Measurements from ENCODE around the gene THNSL1. TPM values are rescaled to one million over a fixed set of nuclear protein-coding genes. Genes with fewer than 3 reads are reported as not detected.

Gene THNSL1
- total RNA-seq, 1 experiment from 2014 or later, result 4.2 TPM

- H3K4me3 Mint-ChIP-seq, result no peak overlapping the region
- no peaks in the 10 kb centered on the region for H3K27me3 ChIP-seq (ENCODE audit: insufficient read depth, low read length)
- H2BK15ac ChIP-seq (ENCODE audit: low read depth, low read length), result no peak overlapping the region
- no peak overlapping the region for H2BK5ac ChIP-seq (ENCODE audit: insufficient read length, low read length)
- H4K5ac ChIP-seq (ENCODE audit: insufficient read length, low read depth, low read length), result no peak overlapping the region
- H2BK120ac ChIP-seq (ENCODE audit: low read depth, low read length, poor library complexity, severe bottlenecking), result no peak overlapping the region
- H2BK12ac ChIP-seq (ENCODE audit: insufficient read length, low read depth, low read length), result no peak overlapping the region
- no peak overlapping the region for H2BK20ac ChIP-seq (ENCODE audit: low read depth, low read length, poor library complexity, severe bottlenecking)
- no peak for DNase-seq
- no peak for TF ChIP-seq CTCF (conservative IDR thresholded peaks at IDR 0.05)
- H3K79me2 ChIP-seq (ENCODE audit: insufficient read depth, low read length), result no peaks in the 10 kb centered on the region
- H3K56ac ChIP-seq (ENCODE audit: insufficient read length, low read depth, low read length), result no peak overlapping the region
- no peaks in the 10 kb centered on the region for H4K20me1 ChIP-seq (ENCODE audit: control insufficient read depth, insufficient read depth, insufficient read length)
- H3K9me3 Mint-ChIP-seq, result peaks cover 0 to 4% of the 10 kb centered on the region in 2 experiments; a peak in 2 of 5 replicates
- H3K4ac ChIP-seq (ENCODE audit: low read depth, low read length), result no peak overlapping the region
- H3K36me3 Mint-ChIP-seq (ENCODE audit: insufficient read depth in 1 of 3, low read depth in 3 of 3), result peaks cover 0 to 5% (median 0%) of the 10 kb centered on the region in 3 experiments; a peak in 4 of 7 replicates
- H3K23ac ChIP-seq (ENCODE audit: insufficient read length, low read depth, low read length), result no peak overlapping the region
- no peaks in the 10 kb centered on the region for H3K9me3 ChIP-seq (ENCODE audit: control insufficient read depth, low read depth, low read length)
- no peak overlapping the region for H4K8ac ChIP-seq (replicated peaks; ENCODE audit: insufficient read length, low read depth, low read length)
- H3K4me1 Mint-ChIP-seq, result peaks cover 8 to 11% of the 10 kb centered on the region in 2 experiments
- H3K79me1 ChIP-seq (ENCODE audit: insufficient read depth, low read depth, low read length, poor library complexity, severe bottlenecking), result no peaks in the 10 kb centered on the region
- H3K27me3 Mint-ChIP-seq (ENCODE audit: low read depth), result no peaks in the 10 kb centered on the region
- H3T11ph ChIP-seq (ENCODE audit: low read length), result no peak overlapping the region
- H3K23me2 ChIP-seq (ENCODE audit: insufficient read length, low read depth, low read length, poor library complexity, severe bottlenecking), result peaks cover 10% of the 10 kb centered on the region
- H2AFZ ChIP-seq (ENCODE audit: low read length), result no peak overlapping the region
- no peak overlapping the region for H3K27ac ChIP-seq (ENCODE audit: insufficient read length, low read depth, low read length)
- no peak overlapping the region for H3K9ac ChIP-seq (ENCODE audit: extremely low read depth, insufficient read length, low read length)
- no peak overlapping the region for H3K4me2 ChIP-seq (ENCODE audit: insufficient read depth, insufficient read length, low read length)
- no peak overlapping the region for H4K91ac ChIP-seq (ENCODE audit: insufficient read length, low read depth, low read length)
- no peak overlapping the region for H3K27ac Mint-ChIP-seq
- no peak overlapping the region for H2AK5ac ChIP-seq (ENCODE audit: insufficient read length, low read length)
- H3K18ac ChIP-seq (ENCODE audit: insufficient read length, low read depth, low read length), result no peak overlapping the region
- H3K4me1 ChIP-seq (ENCODE audit: insufficient read depth, low read length), result no peaks in the 10 kb centered on the region
- no peak overlapping the region for H3K14ac ChIP-seq (ENCODE audit: insufficient read depth, low read length)
These were observed 1.8 kb upstream of the THNSL1 start for GRCh38 chr10:25014579-25014978.

Data from H9 (cell line).